RWPE1 (cell line): ENCODE results near the gene USP17L13.
"Not testable (repeated sequence)": the region's sequence is repeated elsewhere in the genome, so short reads cannot be mapped to it uniquely, and the experiment has no call there.

Experiments
- CTCF ChIA-PET: fragments of 350-600 bp; sonication (Branson Sonifier 250); formaldehyde crosslinking; extraction: SDS; loops from one replicate; lab custom pipeline; 2021; lab: Yijun Ruan, JAX
- POLR2A ChIA-PET: fragments of 400-600 bp; formaldehyde crosslinking; extraction: SDS; loops from one replicate; lab custom pipeline; 2020; ENCODE audit warnings: antibody characterized with exemption; ENCODE audit not compliant: low non-redundant PET; lab: Yijun Ruan, JAX
- DNase-seq: peaks from one replicate; pipeline ENCODE4 v3.0.0; 2012; ENCODE audit warnings: low spot score
- H3K27ac ChIP-seq: fragments of 450-650 bp; 2 replicates; pipeline ENCODE4 v1.5.1; 2017

USP17L13 gene, protein sequence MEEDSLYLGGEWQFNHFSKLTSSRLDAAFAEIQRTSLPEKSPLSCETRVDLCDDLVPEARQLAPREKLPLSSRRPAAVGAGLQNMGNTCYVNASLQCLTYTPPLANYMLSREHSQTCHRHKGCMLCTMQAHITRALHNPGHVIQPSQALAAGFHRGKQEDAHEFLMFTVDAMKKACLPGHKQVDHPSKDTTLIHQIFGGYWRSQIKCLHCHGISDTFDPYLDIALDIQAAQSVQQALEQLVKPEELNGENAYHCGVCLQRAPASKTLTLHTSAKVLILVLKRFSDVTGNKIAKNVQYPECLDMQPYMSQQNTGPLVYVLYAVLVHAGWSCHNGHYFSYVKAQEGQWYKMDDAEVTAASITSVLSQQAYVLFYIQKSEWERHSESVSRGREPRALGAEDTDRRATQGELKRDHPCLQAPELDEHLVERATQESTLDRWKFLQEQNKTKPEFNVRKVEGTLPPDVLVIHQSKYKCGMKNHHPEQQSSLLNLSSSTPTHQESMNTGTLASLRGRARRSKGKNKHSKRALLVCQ

DNA sequence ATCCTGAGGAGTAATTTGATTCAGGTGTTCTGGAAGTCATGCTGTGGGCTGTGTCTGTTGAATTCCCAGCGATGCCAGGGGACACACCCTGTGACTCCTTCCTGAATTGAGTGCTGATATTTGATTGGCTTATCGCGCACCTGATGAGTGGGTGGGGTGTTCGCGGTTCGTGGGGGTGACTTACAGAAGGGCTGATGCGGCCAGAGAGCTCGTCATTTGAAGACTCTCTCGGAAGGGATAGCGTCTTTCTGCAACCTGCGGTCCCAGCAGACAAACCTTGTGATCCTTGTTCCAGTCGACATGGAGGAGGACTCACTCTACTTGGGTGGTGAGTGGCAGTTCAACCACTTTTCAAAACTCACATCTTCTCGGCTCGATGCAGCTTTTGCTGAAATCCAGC is at the start of gene USP17L13:
Gene USP17L13 (plus strand): TSS at position 301 of the 400 bp plus-strand sequence. CDS start 0 bp downstream, at position 301.
- H3K27ac ChIP-seq, DNase-seq, POLR2A ChIA-PET, CTCF ChIA-PET: not testable (repeated sequence)

- CTCF ChIA-PET, POLR2A ChIA-PET, DNase-seq, H3K27ac ChIP-seq: not testable (repeated sequence)
Measured at GRCh38 chr4:9210357-9210756, 14.3 kb upstream of the USP17L13 start, which contains the start of gene USP17L10. Gene USP17L10, plus strand, starts transcription at chr4:9210657. Its CDS starts 0 bp downstream, at chr4:9210657.

GRCh38 chr4:9214701-9215100 is 10.0 kb upstream of the USP17L13 start:
- DNase-seq, POLR2A ChIA-PET, CTCF ChIA-PET, H3K27ac ChIP-seq: not testable (repeated sequence)

GRCh38 chr4:9215105-9215504 is 9.6 kb upstream of the USP17L13 start, which contains the start of gene USP17L11:
Gene USP17L11, plus strand, starts transcription at chr4:9215405. Its CDS starts 0 bp downstream, at chr4:9215405.
- CTCF ChIA-PET, H3K27ac ChIP-seq, POLR2A ChIA-PET, DNase-seq: not testable (repeated sequence)

DNA sequence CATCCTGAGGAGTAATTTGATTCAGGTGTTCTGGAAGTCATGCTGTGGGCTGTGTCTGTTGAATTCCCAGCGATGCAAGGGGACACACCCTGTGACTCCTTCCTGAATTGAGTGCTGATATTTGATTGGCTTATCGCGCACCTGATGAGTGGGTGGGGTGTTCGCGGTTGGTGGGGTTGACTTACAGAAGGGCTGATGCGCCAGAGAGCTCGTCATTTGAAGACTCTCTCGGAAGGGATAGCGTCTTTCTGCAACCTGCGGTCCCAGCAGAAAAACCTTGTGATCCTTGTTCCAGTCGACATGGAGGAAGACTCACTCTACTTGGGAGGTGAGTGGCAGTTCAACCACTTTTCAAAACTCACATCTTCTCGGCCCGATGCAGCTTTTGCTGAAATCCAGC is 4.8 kb upstream of the USP17L13 start, which contains the start of gene USP17L12:
Gene USP17L12 (plus strand): TSS at position 301 of the 400 bp plus-strand sequence. CDS start 0 bp downstream, at position 301.
- DNase-seq, POLR2A ChIA-PET, H3K27ac ChIP-seq, CTCF ChIA-PET: not testable (repeated sequence)

- POLR2A ChIA-PET, CTCF ChIA-PET, DNase-seq, H3K27ac ChIP-seq: not testable (repeated sequence)
Measured at GRCh38 chr4:9230249-9230648, 5.6 kb downstream of the USP17L13 start.

DNA sequence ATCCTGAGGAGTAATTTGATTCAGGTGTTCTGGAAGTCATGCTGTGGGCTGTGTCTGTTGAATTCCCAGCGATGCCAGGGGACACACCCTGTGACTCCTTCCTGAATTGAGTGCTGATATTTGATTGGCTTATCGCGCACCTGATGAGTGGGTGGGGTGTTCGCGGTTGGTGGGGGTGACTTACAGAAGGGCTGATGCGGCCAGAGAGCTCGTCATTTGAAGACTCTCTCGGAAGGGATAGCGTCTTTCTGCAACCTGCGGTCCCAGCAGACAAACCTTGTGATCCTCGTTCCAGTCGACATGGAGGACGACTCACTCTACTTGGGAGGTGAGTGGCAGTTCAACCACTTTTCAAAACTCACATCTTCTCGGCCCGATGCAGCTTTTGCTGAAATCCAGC is 9.4 kb downstream of the USP17L13 start, which contains the start of gene USP17L15:
Gene USP17L15 (plus strand): TSS at position 301 of the 400 bp plus-strand sequence. CDS start 0 bp downstream, at position 301.
- POLR2A ChIA-PET, DNase-seq, H3K27ac ChIP-seq, CTCF ChIA-PET: not testable (repeated sequence)

DNA sequence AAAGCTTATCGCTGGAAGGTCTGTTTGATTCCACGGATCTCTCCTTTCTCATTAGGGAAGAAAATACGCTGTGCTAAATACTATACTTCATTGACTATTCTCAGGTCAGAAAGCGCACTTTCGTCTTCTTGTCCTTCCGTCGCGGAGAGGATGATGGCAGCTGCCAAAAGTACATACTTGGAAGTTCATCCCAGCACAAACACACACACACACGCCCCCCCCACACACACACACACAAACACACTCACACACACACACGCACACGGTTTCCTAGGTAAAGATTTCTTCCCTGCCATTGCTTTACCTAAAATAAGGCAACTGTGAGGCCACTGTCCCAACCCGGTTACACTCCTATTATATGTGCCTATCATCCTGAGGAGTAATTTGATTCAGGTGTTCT is 13.8 kb downstream of the USP17L13 start:
- CTCF ChIA-PET, DNase-seq, H3K27ac ChIP-seq, POLR2A ChIA-PET: not testable (repeated sequence)

DNA sequence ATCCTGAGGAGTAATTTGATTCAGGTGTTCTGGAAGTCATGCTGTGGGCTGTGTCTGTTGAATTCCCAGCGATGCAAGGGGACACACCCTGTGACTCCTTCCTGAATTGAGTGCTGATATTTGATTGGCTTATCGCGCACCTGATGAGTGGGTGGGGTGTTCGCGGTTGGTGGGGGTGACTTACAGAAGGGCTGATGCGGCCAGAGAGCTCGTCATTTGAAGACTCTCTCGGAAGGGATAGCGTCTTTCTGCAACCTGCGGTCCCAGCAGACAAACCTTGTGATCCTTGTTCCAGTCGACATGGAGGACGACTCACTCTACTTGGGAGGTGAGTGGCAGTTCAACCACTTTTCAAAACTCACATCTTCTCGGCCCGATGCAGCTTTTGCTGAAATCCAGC is 18.9 kb downstream of the USP17L13 start, which contains the start of gene USP17L17:
Gene USP17L17 (plus strand): TSS at position 301 of the 400 bp plus-strand sequence. CDS start 0 bp downstream, at position 301.
- POLR2A ChIA-PET, H3K27ac ChIP-seq, DNase-seq, CTCF ChIA-PET: not testable (repeated sequence)

GRCh38 chr4:9247953-9248680 is 23.4 kb downstream of the USP17L13 start, which contains the start of gene USP17L18:
Gene USP17L18, plus strand, starts transcription at chr4:9248630. Its CDS starts 0 bp downstream, at chr4:9248630.
- POLR2A ChIA-PET, CTCF ChIA-PET: not testable (repeated sequence)

DNA sequence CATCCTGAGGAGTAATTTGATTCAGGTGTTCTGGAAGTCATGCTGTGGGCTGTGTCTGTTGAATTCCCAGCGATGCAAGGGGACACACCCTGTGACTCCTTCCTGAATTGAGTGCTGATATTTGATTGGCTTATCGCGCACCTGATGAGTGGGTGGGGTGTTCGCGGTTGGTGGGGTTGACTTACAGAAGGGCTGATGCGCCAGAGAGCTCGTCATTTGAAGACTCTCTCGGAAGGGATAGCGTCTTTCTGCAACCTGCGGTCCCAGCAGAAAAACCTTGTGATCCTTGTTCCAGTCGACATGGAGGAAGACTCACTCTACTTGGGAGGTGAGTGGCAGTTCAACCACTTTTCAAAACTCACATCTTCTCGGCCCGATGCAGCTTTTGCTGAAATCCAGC is 28.4 kb downstream of the USP17L13 start, which contains the start of gene USP17L19:
Gene USP17L19 (plus strand): TSS at position 301 of the 400 bp plus-strand sequence. CDS start 0 bp downstream, at position 301.
- CTCF ChIA-PET, H3K27ac ChIP-seq, DNase-seq, POLR2A ChIA-PET: not testable (repeated sequence)

More at GRCh38 chr4:9247953-9248680, 23.4 kb downstream of the USP17L13 start, which contains the start of gene USP17L18:
- DNase-seq, H3K27ac ChIP-seq: not testable (repeated sequence)

- DNase-seq, H3K27ac ChIP-seq, POLR2A ChIA-PET, CTCF ChIA-PET: not testable (repeated sequence)
Measured at GRCh38 chr4:9257824-9258223, 33.1 kb downstream of the USP17L13 start, which contains the start of gene USP17L20. Gene USP17L20, plus strand, starts transcription at chr4:9258124. Its CDS starts 0 bp downstream, at chr4:9258124.

DNA sequence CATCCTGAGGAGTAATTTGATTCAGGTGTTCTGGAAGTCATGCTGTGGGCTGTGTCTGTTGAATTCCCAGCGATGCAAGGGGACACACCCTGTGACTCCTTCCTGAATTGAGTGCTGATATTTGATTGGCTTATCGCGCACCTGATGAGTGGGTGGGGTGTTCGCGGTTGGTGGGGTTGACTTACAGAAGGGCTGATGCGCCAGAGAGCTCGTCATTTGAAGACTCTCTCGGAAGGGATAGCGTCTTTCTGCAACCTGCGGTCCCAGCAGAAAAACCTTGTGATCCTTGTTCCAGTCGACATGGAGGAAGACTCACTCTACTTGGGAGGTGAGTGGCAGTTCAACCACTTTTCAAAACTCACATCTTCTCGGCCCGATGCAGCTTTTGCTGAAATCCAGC is 37.9 kb downstream of the USP17L13 start, which contains the start of gene USP17L21:
Gene USP17L21 (plus strand): TSS at position 301 of the 400 bp plus-strand sequence. CDS start 0 bp downstream, at position 301.
- CTCF ChIA-PET, POLR2A ChIA-PET, DNase-seq: not testable (repeated sequence)

DNA sequence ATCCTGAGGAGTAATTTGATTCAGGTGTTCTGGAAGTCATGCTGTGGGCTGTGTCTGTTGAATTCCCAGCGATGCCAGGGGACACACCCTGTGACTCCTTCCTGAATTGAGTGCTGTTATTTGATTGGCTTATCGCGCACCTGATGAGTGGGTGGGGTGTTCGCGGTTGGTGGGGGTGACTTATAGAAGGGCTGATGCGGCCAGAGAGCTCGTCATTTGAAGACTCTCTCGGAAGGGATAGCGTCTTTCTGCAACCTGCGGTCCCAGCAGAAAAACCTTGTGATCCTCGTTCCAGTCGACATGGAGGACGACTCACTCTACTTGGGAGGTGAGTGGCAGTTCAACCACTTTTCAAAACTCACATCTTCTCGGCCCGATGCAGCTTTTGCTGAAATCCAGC is 42.6 kb downstream of the USP17L13 start, which contains the start of gene USP17L22:
Gene USP17L22 (plus strand): TSS at position 301 of the 400 bp plus-strand sequence. CDS start 0 bp downstream, at position 301.
- DNase-seq, H3K27ac ChIP-seq, CTCF ChIA-PET, POLR2A ChIA-PET: not testable (repeated sequence)

More for the DNA sequence above, 37.9 kb downstream of the USP17L13 start, which contains the start of gene USP17L21:
- not testable (repeated sequence) for H3K27ac ChIP-seq

DNA sequence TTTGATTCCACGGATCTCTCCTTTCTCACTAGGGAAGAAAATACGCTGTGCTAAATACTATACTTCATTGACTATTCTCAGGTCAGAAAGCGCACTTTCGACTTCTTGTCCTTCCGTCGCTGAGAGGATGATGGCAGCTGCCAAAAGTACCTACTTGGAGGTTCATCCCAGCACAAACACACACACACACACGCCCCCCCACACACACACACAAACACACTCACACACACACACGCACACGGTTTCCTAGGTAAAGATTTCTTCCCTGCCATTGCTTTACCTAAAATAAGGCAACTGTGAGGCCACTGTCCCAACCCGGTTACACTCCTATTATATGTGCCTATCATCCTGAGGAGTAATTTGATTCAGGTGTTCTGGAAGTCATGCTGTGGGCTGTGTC is 47.0 kb downstream of the USP17L13 start:
- CTCF ChIA-PET, POLR2A ChIA-PET: not testable (repeated sequence)

More for the DNA sequence above, 47.0 kb downstream of the USP17L13 start:
- DNase-seq, H3K27ac ChIP-seq: not testable (repeated sequence)
